Upper lobe of left lung (tissue), 6 donors: ENCODE measurements around the gene LAMA5. TPM values are rescaled to one million over a fixed set of nuclear protein-coding genes. Genes with fewer than 3 reads are reported as not detected.
A peak's percentile ranks its signal among the peaks of the same experiment; 100 is the strongest.

Experiments used
- ATAC-seq, 2 donors: fragments of 200-7000 bp; cut with Tn5 transposase; one replicate each; pipeline ENCODE4 v1.9.1; 2022; ENCODE audit warnings: mild to moderate bottlenecking in 2 of 2, moderate library complexity in 2 of 2; ENCODE audit not compliant: low FRiP score in 2 of 2
- DNase-seq, 2 donors: peaks; one replicate each; pipeline ENCODE4 v3.0.0-alpha.2; 2019 to 2020
- H3K27ac ChIP-seq, 4 donors: fragments of 200-600 bp; sonication (generic); one replicate each; pipeline ENCODE4 v1.5.1; 2016 to 2019
- H3K27me3 ChIP-seq, 4 donors: fragments of 200-600 bp; sonication (generic); one replicate each; pipeline ENCODE4 v1.5.1; 2017 to 2019
- H3K36me3 ChIP-seq, 4 donors: fragments of 200-600 bp; sonication (generic); one replicate each; pipeline ENCODE4 v1.5.1; 2016 to 2019
- H3K4me1 ChIP-seq, 4 donors: fragments of 200-600 bp; sonication (generic); one replicate each; pipeline ENCODE4 v1.5.1; 2018 to 2019
- H3K4me3 ChIP-seq, 4 donors: fragments of 200-600 bp; sonication (generic); one replicate each; pipeline ENCODE4 v1.5.1; 2017 to 2019; ENCODE audit warnings: mild to moderate bottlenecking in 2 of 4, moderate library complexity in 1 of 4
- H3K9me3 ChIP-seq, 4 donors: fragments of 200-600 bp; sonication (generic); one replicate each; pipeline ENCODE4 v1.5.1; 2018 to 2019
- CTCF ChIP-seq, 6 experiments: fragments of 450-650 bp in 4 of 6; fragments of 200-600 bp in 2 of 6; sonication (generic) in 2 of 6; IDR thresholded peaks; one replicate each; pipeline ENCODE4 v1.5.1; 2016 to 2019; ENCODE audit warnings: antibody characterized with exemption in 6 of 6
- EP300 ChIP-seq, 4 donors: sonication (generic); formaldehyde crosslinking; IDR thresholded peaks; one replicate each; pipeline ENCODE4 v1.5.1; 2017; ENCODE audit warnings: antibody characterized with exemption in 4 of 4, control low read depth in 2 of 4
- POLR2A ChIP-seq, 4 donors: fragments of 450-650 bp; IDR thresholded peaks; one replicate each; pipeline ENCODE4 v1.5.1; 2016 to 2017; ENCODE audit warnings: antibody characterized with exemption in 4 of 4, mild to moderate bottlenecking in 2 of 4
- POLR2AphosphoS5 ChIP-seq, 2 donors: sonication (generic); formaldehyde crosslinking; IDR thresholded peaks; one replicate each; pipeline ENCODE4 v1.5.1; 2017; ENCODE audit warnings: antibody characterized with exemption in 2 of 2
- WGBS, 2 donors: methylation state at CpG; one replicate each; pipeline ENCODE4 v1.1.5; 2017 to 2018; 5-methylcytosine and 5-hydroxymethylcytosine counted together
- total RNA-seq, 6 donors: library from RNA; depleted of rRNA in 4 of 6; stranded (reverse); fragments of >200 nt in 4 of 6; gene quantifications; one replicate each; pipeline versions ENCODE4 v1.1.0 to v1.2.1, GENCODE V29; 2016 to 2021
- donor health status: DM: no; HTN: no; CAD: no; lungs with moderate emphysema.
- donor health status: DM: no; HTN: yes; CAD: no; lungs with severe emphysema.

Gene LAMA5
- total RNA-seq, 6 donors from 2014 or later = 176 to 1,019 (median 307) TPM

GRCh38 chr20:62365814-62366369 is 1.2 kb downstream of the LAMA5 start:
- no peaks in the 10 kb centered on the region for H3K9me3 ChIP-seq
- peaks cover 75 to 100% (median 91%) of the 10 kb centered on the region in 4 donors for H3K4me1 ChIP-seq
- ATAC-seq = peak in 1 of 2 donors; percentile 40
- TF ChIP-seq POLR2A (IDR thresholded peaks at IDR 0.05) (peak in 3 of 4 donors; percentile 15 to 27 (median 27)), EP300 (IDR thresholded peaks at IDR 0.05) (peak in 2 of 4 donors; percentile 13 to 42), POLR2AphosphoS5 (IDR thresholded peaks at IDR 0.05) (peak; percentile 18 to 38), CTCF (IDR thresholded peaks at IDR 0.05) (no peak)
- H3K36me3 ChIP-seq = peaks cover 0 to 10% (median 0%) of the 10 kb centered on the region in 4 donors
- peak overlapping the region; percentile 92 to 98 (median 95) for H3K27ac ChIP-seq
- H3K27me3 ChIP-seq = peaks cover 0 to 29% (median 2%) of the 10 kb centered on the region in 4 donors
- DNase-seq = peak; percentile 81 to 84
- peak overlapping the region; percentile 61 to 94 (median 90) for H3K4me3 ChIP-seq
- 32% methylated on average over 10 of the region's 10 CpGs; no CpG with 5 or more reads in 1 of the 2 donors for WGBS, 2 donors

- Histone ChIP-seq H3K27ac (peak overlapping the region; percentile 92 to 98 (median 95)), H3K27me3 (peaks cover 0 to 29% (median 2%) of the 10 kb centered on the region in 4 donors), H3K36me3 (peaks cover 0 to 10% (median 0%) of the 10 kb centered on the region in 4 donors), H3K4me3 (peak overlapping the region; percentile 61 to 94 (median 90)), H3K9me3 (no peaks in the 10 kb centered on the region), H3K4me1 (peaks cover 77 to 97% (median 88%) of the 10 kb centered on the region in 4 donors)
- peak; percentile 87 to 91 for DNase-seq
- 32 to 55% methylated on average over 4 to 27 of the region's 27 CpGs for WGBS, 2 donors
- ATAC-seq = peak; percentile 5 to 48
- TF ChIP-seq POLR2AphosphoS5 (IDR thresholded peaks at IDR 0.05) = peak in 1 of 2 donors; percentile 61
- TF ChIP-seq EP300 (IDR thresholded peaks at IDR 0.05) = no peak
- TF ChIP-seq CTCF (IDR thresholded peaks at IDR 0.05) = no peak
- TF ChIP-seq POLR2A (IDR thresholded peaks at IDR 0.05) = peak in 2 of 4 donors; percentile 42 to 60
Measured at GRCh38 chr20:62364911-62365736, 2.0 kb downstream of the LAMA5 start.

DNA sequence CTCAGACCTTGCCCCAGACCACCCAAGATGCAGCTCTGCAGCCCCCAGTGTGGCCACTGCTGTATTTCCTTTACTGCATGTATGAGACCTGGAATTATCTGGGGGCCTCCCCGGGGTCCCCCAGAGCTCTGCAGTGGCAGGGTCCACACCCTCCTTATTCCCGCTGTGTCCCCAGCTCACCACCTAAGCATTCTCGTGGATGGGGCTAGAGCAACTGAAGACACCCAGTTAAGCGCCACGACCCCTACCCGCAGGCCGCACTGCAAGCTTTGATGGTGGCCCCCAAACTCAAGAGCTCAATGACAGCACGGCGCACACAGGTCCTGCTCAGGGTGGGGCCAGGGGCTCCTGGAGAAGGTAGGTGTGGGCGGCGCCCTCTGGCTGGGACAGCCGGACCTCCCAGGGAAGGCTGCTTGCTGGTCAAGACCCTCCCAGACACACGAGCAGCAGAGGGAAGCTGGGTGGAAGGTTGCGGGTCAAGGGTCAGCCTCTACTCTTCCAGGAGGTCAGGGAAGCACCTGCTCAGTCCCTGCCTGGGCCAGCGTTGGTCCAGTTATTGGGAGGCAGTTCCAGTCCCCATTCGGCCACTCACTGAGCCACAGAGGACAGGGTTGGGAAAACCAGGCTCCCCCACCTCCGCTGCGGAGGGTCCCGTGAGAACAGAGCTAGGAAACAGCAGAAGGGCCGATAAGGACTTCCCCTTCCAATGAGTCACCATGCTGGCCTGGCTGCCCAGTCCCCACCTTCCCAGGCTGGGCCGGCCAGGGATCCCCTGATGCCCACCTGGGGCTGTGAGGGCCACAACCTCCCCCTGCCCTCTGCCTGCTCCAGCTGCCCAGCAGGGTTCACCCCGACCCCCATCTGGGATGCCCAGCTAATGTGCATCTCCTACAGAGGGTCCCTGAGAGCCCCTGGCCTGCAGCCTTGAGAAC is 2.9 kb downstream of the LAMA5 start:
- H3K4me1 ChIP-seq = peaks cover 75 to 94% (median 88%) of the 10 kb centered on the region in 4 donors

More for the DNA sequence above, 2.9 kb downstream of the LAMA5 start:
- Histone ChIP-seq H3K36me3 (peaks cover 0 to 10% (median 0%) of the 10 kb centered on the region in 4 donors), H3K27me3 (peaks cover 0 to 29% (median 2%) of the 10 kb centered on the region in 4 donors), H3K4me3 (peak overlapping the region; percentile 61 to 94 (median 90)), H3K27ac (peak overlapping the region; percentile 92 to 98 (median 95)), H3K9me3 (no peaks in the 10 kb centered on the region)
- TF ChIP-seq CTCF (IDR thresholded peaks at IDR 0.05) = no peak
- peak in 2 of 4 donors; percentile 23 to 70 for TF ChIP-seq EP300 (IDR thresholded peaks at IDR 0.05)
- TF ChIP-seq POLR2A (IDR thresholded peaks at IDR 0.05) = no peak
- TF ChIP-seq POLR2AphosphoS5 (IDR thresholded peaks at IDR 0.05) = peak; percentile 14 to 31
- 58 to 89% methylated on average over 1 to 22 of the region's 22 CpGs for WGBS, 2 donors
- DNase-seq (peak; percentile 44 to 71), ATAC-seq (peak in 1 of 2 donors; percentile 0)
